GM21390 (cell line): ENCODE results near the gene THBD.

ENCODE experiments used
- ATAC-seq: cut with Tn5 transposase; IDR thresholded peaks from one replicate; pipeline ENCODE4 v1.9.1; 2021; ENCODE audit not compliant: unreplicated experiment

Gene THBD

GRCh38 chr20:23084845-23085365 lies 35.4 kb upstream of the THBD start:
- no peak for ATAC-seq

GRCh38 chr20:23084282-23084844 lies 34.9 kb upstream of the THBD start:
- ATAC-seq, result no peak

- ATAC-seq, result no peak
These were observed 34.2 kb upstream of the THBD start for GRCh38 chr20:23083553-23084220.

- no peak for ATAC-seq
These were observed 33.5 kb upstream of the THBD start for GRCh38 chr20:23082846-23083552.

GRCh38 chr20:23081263-23081819 lies 31.9 kb upstream of the THBD start:
- ATAC-seq, result no peak

GRCh38 chr20:23080521-23080920 lies 31.0 kb upstream of the THBD start:
- no peak for ATAC-seq

- no peak for ATAC-seq
These were observed 30.5 kb upstream of the THBD start for GRCh38 chr20:23079926-23080325.

GRCh38 chr20:23079016-23079351 lies 29.5 kb upstream of the THBD start:
- no peak for ATAC-seq

- no peak for ATAC-seq
These were observed 29.0 kb upstream of the THBD start for GRCh38 chr20:23078351-23079015.

- ATAC-seq, result no peak
These were observed 27.8 kb upstream of the THBD start for GRCh38 chr20:23077277-23077676.

GRCh38 chr20:23074052-23074451 lies 24.6 kb upstream of the THBD start:
- no peak for ATAC-seq

- ATAC-seq, result no peak
These were observed 23.6 kb upstream of the THBD start for GRCh38 chr20:23072892-23073586.

GRCh38 chr20:23071996-23072395 lies 22.5 kb upstream of the THBD start:
- no peak for ATAC-seq

GRCh38 chr20:23071398-23071797 lies 21.9 kb upstream of the THBD start:
- no peak for ATAC-seq

- no peak for ATAC-seq
These were observed 19.6 kb upstream of the THBD start for GRCh38 chr20:23069108-23069507.

GRCh38 chr20:23068283-23068682 lies 18.8 kb upstream of the THBD start:
- no peak for ATAC-seq

- ATAC-seq, result no peak
These were observed 17.3 kb upstream of the THBD start for GRCh38 chr20:23066772-23067171.

GRCh38 chr20:23065266-23066201 lies 16.1 kb upstream of the THBD start:
- no peak for ATAC-seq

GRCh38 chr20:23063581-23063980 lies 14.1 kb upstream of the THBD start:
- no peak for ATAC-seq

GRCh38 chr20:23063168-23063567 lies 13.7 kb upstream of the THBD start:
- ATAC-seq, result no peak
